ENCODE measurements around the gene AQR.

AQR gene

GRCh38 chr15:34927726-34928125 is 41.8 kb downstream of the AQR start:
- Histone ChIP-seq H3K27me3 (ENCODE audit: control insufficient read depth, low read length) (no peaks in the 10 kb centered on the region), H4K20me1 (ENCODE audit: control insufficient read depth, insufficient read depth, low read depth, low read length) (no peaks in the 10 kb centered on the region), H3K4me1 (ENCODE audit: control insufficient read depth, low read length) (no peaks in the 10 kb centered on the region), H3K4me2 (ENCODE audit: low read length) (no peak overlapping the region), H3K9me3 (ENCODE audit: control insufficient read depth, insufficient read depth, low read length) (no peaks in the 10 kb centered on the region), H3K27ac (ENCODE audit: low read depth, low read length) (no peak overlapping the region), H3F3A (ENCODE audit: control insufficient read depth, insufficient read depth) (no peaks in the 10 kb centered on the region), H3K9me2 (replicated peaks; ENCODE audit: control insufficient read depth, low read length) (no peaks in the 10 kb centered on the region), H3K4me3 (ENCODE audit: low read length) (no peak overlapping the region), H3K79me2 (ENCODE audit: control insufficient read depth, low read length) (no peaks in the 10 kb centered on the region), H3K36me3 (ENCODE audit: control insufficient read depth, low read length) (peaks cover 63% of the 10 kb centered on the region)
- no peak for TF ChIP-seq EZH2phosphoT487 (IDR thresholded peaks at IDR 0.05; ENCODE audit: borderline replicate concordance, low read length)

GRCh38 chr15:34914317-34914716 is 55.2 kb downstream of the AQR start:
- Histone ChIP-seq H3K9me2 (replicated peaks; ENCODE audit: control insufficient read depth, low read length) (no peaks in the 10 kb centered on the region), H4K20me1 (ENCODE audit: control insufficient read depth, insufficient read depth, low read depth, low read length) (no peaks in the 10 kb centered on the region), H3K79me2 (ENCODE audit: control insufficient read depth, low read length) (no peaks in the 10 kb centered on the region), H3K27ac (ENCODE audit: low read depth, low read length) (no peak overlapping the region), H3K4me2 (ENCODE audit: low read length) (no peak overlapping the region), H3K36me3 (ENCODE audit: control insufficient read depth, low read length) (peaks cover 87% of the 10 kb centered on the region), H3F3A (ENCODE audit: control insufficient read depth, insufficient read depth) (no peaks in the 10 kb centered on the region), H3K9me3 (ENCODE audit: control insufficient read depth, insufficient read depth, low read length) (no peaks in the 10 kb centered on the region), H3K4me3 (ENCODE audit: low read length) (no peak overlapping the region), H3K27me3 (ENCODE audit: control insufficient read depth, low read length) (no peaks in the 10 kb centered on the region), H3K4me1 (ENCODE audit: control insufficient read depth, low read length) (no peaks in the 10 kb centered on the region)
- TF ChIP-seq CTCF (IDR thresholded peaks at IDR 0.05; ENCODE audit: low read depth, low read length, poor library complexity, severe bottlenecking) = no peak
- no peak for TF ChIP-seq EZH2phosphoT487 (IDR thresholded peaks at IDR 0.05; ENCODE audit: borderline replicate concordance, low read length)

- Histone ChIP-seq H3K4me3 (ENCODE audit: low read length) (no peak overlapping the region), H3K79me2 (ENCODE audit: control insufficient read depth, low read length) (no peaks in the 10 kb centered on the region), H3K9me2 (replicated peaks; ENCODE audit: control insufficient read depth, low read length) (no peaks in the 10 kb centered on the region), H3F3A (ENCODE audit: control insufficient read depth, insufficient read depth) (0 out of 2 replicates have a peak, but pooled peaks cover 2% of the 10 kb centered on the region), H3K9me3 (ENCODE audit: control insufficient read depth, insufficient read depth, low read length) (no peaks in the 10 kb centered on the region), H3K27me3 (ENCODE audit: control insufficient read depth, low read length) (no peaks in the 10 kb centered on the region), H3K27ac (ENCODE audit: low read depth, low read length) (no peak overlapping the region), H3K36me3 (ENCODE audit: control insufficient read depth, low read length) (peaks cover 75% of the 10 kb centered on the region), H3K4me2 (ENCODE audit: low read length) (no peak overlapping the region), H4K20me1 (ENCODE audit: control insufficient read depth, insufficient read depth, low read depth, low read length) (no peaks in the 10 kb centered on the region), H3K4me1 (ENCODE audit: control insufficient read depth, low read length) (no peaks in the 10 kb centered on the region)
- TF ChIP-seq EZH2phosphoT487 (IDR thresholded peaks at IDR 0.05; ENCODE audit: borderline replicate concordance, low read length) (no peak), CTCF (IDR thresholded peaks at IDR 0.05; ENCODE audit: low read depth, low read length, poor library complexity, severe bottlenecking) (no peak)
Observed at GRCh38 chr15:34905047-34905446, 64.5 kb downstream of the AQR start.

GRCh38 chr15:34904527-34904926 is 65.0 kb downstream of the AQR start:
- Histone ChIP-seq H3K79me2 (ENCODE audit: control insufficient read depth, low read length) (no peaks in the 10 kb centered on the region), H3K4me2 (ENCODE audit: low read length) (no peak overlapping the region), H3K9me3 (ENCODE audit: control insufficient read depth, insufficient read depth, low read length) (no peaks in the 10 kb centered on the region), H3K9me2 (replicated peaks; ENCODE audit: control insufficient read depth, low read length) (no peaks in the 10 kb centered on the region), H3K27me3 (ENCODE audit: control insufficient read depth, low read length) (no peaks in the 10 kb centered on the region), H3K4me3 (ENCODE audit: low read length) (no peak overlapping the region), H3K27ac (ENCODE audit: low read depth, low read length) (no peak overlapping the region), H3F3A (ENCODE audit: control insufficient read depth, insufficient read depth) (0 out of 2 replicates have a peak, but pooled peaks cover 2% of the 10 kb centered on the region), H3K36me3 (ENCODE audit: control insufficient read depth, low read length) (peaks cover 74% of the 10 kb centered on the region), H4K20me1 (ENCODE audit: control insufficient read depth, insufficient read depth, low read depth, low read length) (no peaks in the 10 kb centered on the region), H3K4me1 (ENCODE audit: control insufficient read depth, low read length) (no peaks in the 10 kb centered on the region)
- TF ChIP-seq EZH2phosphoT487 (IDR thresholded peaks at IDR 0.05; ENCODE audit: borderline replicate concordance, low read length) (no peak), CTCF (IDR thresholded peaks at IDR 0.05; ENCODE audit: low read depth, low read length, poor library complexity, severe bottlenecking) (no peak)
